Ectodermal cell (in vitro differentiated cells): ENCODE measurements around the gene INSIG1.

ENCODE experiments used
- H3K27ac ChIP-seq: 2 replicates; pipeline ENCODE4 v1.7.0; 2013; ENCODE audit warnings: mild to moderate bottlenecking, low read depth, low read length; ENCODE audit not compliant: insufficient read depth, poor library complexity, severe bottlenecking
- H3K27me3 ChIP-seq: 2 replicates; pipeline ENCODE4 v1.7.0; 2013; ENCODE audit warnings: mild to moderate bottlenecking, low read length; ENCODE audit not compliant: insufficient read depth, control insufficient read depth, poor library complexity, severe bottlenecking
- H3K36me3 ChIP-seq: one replicate; pipeline ENCODE4 v1.7.0; 2013; ENCODE audit warnings: low read length; ENCODE audit not compliant: control insufficient read depth, insufficient read depth
- H3K4me1 ChIP-seq: one replicate; pipeline ENCODE4 v1.7.0; 2013; ENCODE audit warnings: low read length; ENCODE audit not compliant: control insufficient read depth, insufficient read depth
- H3K4me3 ChIP-seq: 2 replicates; pipeline ENCODE4 v1.7.0; 2013; ENCODE audit warnings: low read depth, low read length, control low read depth; ENCODE audit not compliant: insufficient read depth
- H3K9me3 ChIP-seq: 2 replicates; pipeline ENCODE4 v1.7.0; 2013; ENCODE audit warnings: mild to moderate bottlenecking, low read length, moderate library complexity; ENCODE audit not compliant: control insufficient read depth
- WGBS, 2 experiments: methylation state at CpG; one replicate each; pipeline ENCODE4 v1.1.7; 2013; ENCODE audit warnings: missing lambda C conversion rate in 2 of 2; 5-methylcytosine and 5-hydroxymethylcytosine counted together

The INSIG1 gene

GRCh38 chr7:155312633-155313032 lies 15.0 kb downstream of the INSIG1 start:
- Histone ChIP-seq H3K4me3 (no peak overlapping the region), H3K27me3 (no peaks in the 10 kb centered on the region), H3K9me3 (no peaks in the 10 kb centered on the region), H3K27ac (no peak overlapping the region), H3K36me3 (peaks cover 3% of the 10 kb centered on the region), H3K4me1 (no peaks in the 10 kb centered on the region)
- WGBS, 2 experiments = 83 to 87% methylated on average over 7 of the region's 7 CpGs

- 90 to 93% methylated on average over 8 of the region's 8 CpGs for WGBS, 2 experiments
- no peaks in the 10 kb centered on the region for H3K27me3 ChIP-seq
- no peaks in the 10 kb centered on the region for H3K9me3 ChIP-seq
- no peak overlapping the region for H3K27ac ChIP-seq
- H3K4me3 ChIP-seq = no peak overlapping the region
- H3K4me1 ChIP-seq = no peaks in the 10 kb centered on the region
- H3K36me3 ChIP-seq = peaks cover 3% of the 10 kb centered on the region
Measured at GRCh38 chr7:155313096-155313495, 15.4 kb downstream of the INSIG1 start.

GRCh38 chr7:155315977-155316376 lies 18.3 kb downstream of the INSIG1 start:
- Histone ChIP-seq H3K9me3 (no peaks in the 10 kb centered on the region), H3K27ac (no peak overlapping the region), H3K4me1 (no peaks in the 10 kb centered on the region), H3K36me3 (no peaks in the 10 kb centered on the region), H3K4me3 (no peak overlapping the region), H3K27me3 (no peaks in the 10 kb centered on the region)
- 91% methylated on average over 8 of the region's 8 CpGs for WGBS, 2 experiments

- no peaks in the 10 kb centered on the region for H3K36me3 ChIP-seq
- H3K4me3 ChIP-seq = no peak overlapping the region
- no peaks in the 10 kb centered on the region for H3K9me3 ChIP-seq
- no peak overlapping the region for H3K27ac ChIP-seq
- H3K27me3 ChIP-seq = no peaks in the 10 kb centered on the region
- H3K4me1 ChIP-seq = no peaks in the 10 kb centered on the region
- WGBS, 2 experiments = 94 to 95% methylated on average over 13 of the region's 13 CpGs
Measured at GRCh38 chr7:155316427-155317113, 18.9 kb downstream of the INSIG1 start.

GRCh38 chr7:155317114-155317434 lies 19.4 kb downstream of the INSIG1 start:
- Histone ChIP-seq H3K36me3 (no peaks in the 10 kb centered on the region), H3K9me3 (no peaks in the 10 kb centered on the region), H3K27ac (no peak overlapping the region), H3K4me1 (no peaks in the 10 kb centered on the region), H3K4me3 (no peak overlapping the region), H3K27me3 (no peaks in the 10 kb centered on the region)
- 93 to 95% methylated on average over 3 of the region's 3 CpGs for WGBS, 2 experiments

- Histone ChIP-seq H3K9me3 (no peaks in the 10 kb centered on the region), H3K4me1 (no peaks in the 10 kb centered on the region), H3K4me3 (no peak overlapping the region), H3K27me3 (no peaks in the 10 kb centered on the region), H3K36me3 (no peaks in the 10 kb centered on the region), H3K27ac (no peak overlapping the region)
- WGBS, 2 experiments = 91 to 93% methylated on average over 3 of the region's 3 CpGs
Measured at GRCh38 chr7:155318245-155318644, 20.6 kb downstream of the INSIG1 start.

GRCh38 chr7:155322530-155322929 lies 24.9 kb downstream of the INSIG1 start:
- 80% methylated on average over 10 of the region's 10 CpGs for WGBS, 2 experiments
- Histone ChIP-seq H3K36me3 (no peaks in the 10 kb centered on the region), H3K9me3 (no peaks in the 10 kb centered on the region), H3K4me1 (no peaks in the 10 kb centered on the region), H3K4me3 (no peak overlapping the region), H3K27ac (no peak overlapping the region), H3K27me3 (no peaks in the 10 kb centered on the region)

GRCh38 chr7:155323001-155323638 lies 25.4 kb downstream of the INSIG1 start:
- Histone ChIP-seq H3K9me3 (no peaks in the 10 kb centered on the region), H3K27me3 (no peaks in the 10 kb centered on the region), H3K4me1 (no peaks in the 10 kb centered on the region), H3K36me3 (no peaks in the 10 kb centered on the region), H3K27ac (no peak overlapping the region), H3K4me3 (no peak overlapping the region)

- no peaks in the 10 kb centered on the region for H3K27me3 ChIP-seq
- H3K36me3 ChIP-seq = no peaks in the 10 kb centered on the region
- 89% methylated on average over 19 of the region's 19 CpGs for WGBS, 2 experiments
- no peak overlapping the region for H3K4me3 ChIP-seq
- H3K4me1 ChIP-seq = no peaks in the 10 kb centered on the region
- H3K9me3 ChIP-seq = no peaks in the 10 kb centered on the region
- H3K27ac ChIP-seq = no peak overlapping the region
Measured at GRCh38 chr7:155324012-155324917, 26.6 kb downstream of the INSIG1 start.

- WGBS, 2 experiments = 92 to 93% methylated on average over 2 of the region's 2 CpGs
- Histone ChIP-seq H3K27me3 (no peaks in the 10 kb centered on the region), H3K4me1 (no peaks in the 10 kb centered on the region), H3K36me3 (no peaks in the 10 kb centered on the region), H3K9me3 (no peaks in the 10 kb centered on the region), H3K4me3 (no peak overlapping the region), H3K27ac (no peak overlapping the region)
Measured at GRCh38 chr7:155324918-155325235, 27.2 kb downstream of the INSIG1 start.
